ENCODE measurements around the gene VWA1. TPM values are rescaled to one million over a fixed set of nuclear protein-coding genes. Genes with fewer than 3 reads are reported as not detected.
A peak's percentile ranks its signal among the peaks of the same experiment; 100 is the strongest.

Gene VWA1
- total and polyA plus RNA-seq, 2 of the 4 experiments (the other 2 are of a cell fraction) = 1.1 to 6.1 TPM

DNA sequence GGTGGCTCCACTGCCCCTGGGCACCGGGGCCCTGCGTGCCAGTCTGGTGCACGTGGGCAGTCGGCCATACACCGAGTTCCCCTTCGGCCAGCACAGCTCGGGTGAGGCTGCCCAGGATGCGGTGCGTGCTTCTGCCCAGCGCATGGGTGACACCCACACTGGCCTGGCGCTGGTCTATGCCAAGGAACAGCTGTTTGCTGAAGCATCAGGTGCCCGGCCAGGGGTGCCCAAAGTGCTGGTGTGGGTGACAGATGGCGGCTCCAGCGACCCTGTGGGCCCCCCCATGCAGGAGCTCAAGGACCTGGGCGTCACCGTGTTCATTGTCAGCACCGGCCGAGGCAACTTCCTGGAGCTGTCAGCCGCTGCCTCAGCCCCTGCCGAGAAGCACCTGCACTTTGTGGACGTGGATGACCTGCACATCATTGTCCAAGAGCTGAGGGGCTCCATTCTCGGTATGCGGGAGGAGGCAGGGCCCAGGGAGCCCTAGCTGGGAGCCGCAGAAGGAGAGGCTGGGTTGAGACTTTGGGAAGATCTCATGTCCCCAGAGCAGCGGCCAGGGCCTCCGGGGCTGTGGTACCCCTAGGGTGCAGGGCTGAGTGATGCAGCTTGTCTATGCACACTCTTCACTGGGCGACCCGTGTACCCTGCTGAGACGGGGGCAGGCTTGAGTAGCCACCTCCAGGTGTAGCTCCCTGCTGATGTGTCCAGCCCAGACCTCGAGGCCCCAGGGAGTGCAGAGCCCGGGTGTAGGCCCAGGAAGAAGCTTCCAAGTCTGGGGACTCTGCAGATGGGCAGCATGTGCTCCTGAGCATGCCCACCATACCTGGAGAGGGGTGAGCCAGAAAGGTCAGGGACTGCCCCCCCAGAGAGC is 1.8 kb downstream of the VWA1 start:
- Histone ChIP-seq H2AK9ac (replicated peaks; ENCODE audit: low read depth, low read length, poor library complexity) (peak overlapping the region; percentile 70), H4K91ac (ENCODE audit: insufficient read depth, low read depth, low read length) (no peak overlapping the region), H3K4me3 (ENCODE audit: insufficient read depth, low read depth, low read length) (no peak overlapping the region), H3K56ac (ENCODE audit: extremely low read depth, insufficient read depth, low read length) (no peak overlapping the region), H2AFZ (replicated peaks; ENCODE audit: low read length, poor library complexity) (no peak overlapping the region), H3K36me3 (ENCODE audit: control insufficient read depth, insufficient read depth, low read length) (no peaks in the 10 kb centered on the region), H3K9me3 (ENCODE audit: control insufficient read depth, insufficient read depth, low read length) (no peaks in the 10 kb centered on the region), H3K4ac (ENCODE audit: low read depth, low read length) (no peak overlapping the region), H3K27me3 (ENCODE audit: control insufficient read depth, insufficient read depth, low read length) (no peaks in the 10 kb centered on the region; the same call in 1 of the 2 replicates), H3K14ac (replicated peaks; ENCODE audit: low read depth, low read length) (no peak overlapping the region), H3K4me1 (ENCODE audit: control insufficient read depth, insufficient read depth, low read length) (peaks cover 10% of the 10 kb centered on the region; the same call in 1 of the 2 replicates), H4K5ac (ENCODE audit: low read depth, low read length) (no peak overlapping the region), H2BK120ac (ENCODE audit: low read depth, low read length) (no peak overlapping the region), H2BK20ac (ENCODE audit: low read depth, low read length) (no peak overlapping the region), H4K8ac (ENCODE audit: low read depth in 2 of 2, low read length in 2 of 2) (no peak overlapping the region), H4K20me1 (ENCODE audit: insufficient read depth, low read length) (no peaks in the 10 kb centered on the region), H3K9me1 (ENCODE audit: insufficient read depth, low read length) (0 out of 2 replicates have a peak, but pooled peaks cover 7% of the 10 kb centered on the region), H3K9ac (ENCODE audit: low read depth, low read length) (no peak overlapping the region), H2BK5ac (ENCODE audit: low read depth, low read length, poor library complexity, severe bottlenecking) (no peak overlapping the region), H3K27ac (ENCODE audit: insufficient read depth, low read length) (no peak overlapping the region), H3K4me2 (ENCODE audit: low read depth, low read length) (no peak overlapping the region), H3K18ac (ENCODE audit: low read depth, low read length) (no peak overlapping the region), H2BK15ac (ENCODE audit: low read depth, low read length) (no peak overlapping the region), H2AK5ac (ENCODE audit: low read depth, low read length) (no peak overlapping the region), H3K23ac (ENCODE audit: low read depth, low read length) (no peak overlapping the region), H3K79me1 (ENCODE audit: low read depth in 1 of 2, low read length in 2 of 2) (0 out of 4 replicates have a peak, but pooled peaks cover 0 to 3% of the 10 kb centered on the region in 2 experiments)
- intact Hi-C loops (cut with micrococcal nuclease) (no loop called here), in situ Hi-C loops (cut with MboI; ENCODE audit: low sequenced_read_pairs) (no loop called here), dilution Hi-C loops (cut with HindIII; ENCODE audit: low sequenced_read_pairs, unreplicated experiment) (no loop called here)
- DNase-seq (no peak), ATAC-seq (ENCODE audit: low read depth) (no peak)
- BruUV-seq (replicated peaks) = no TSS peak
- TF ChIP-seq MXI1 (IDR thresholded peaks at IDR 0.05; ENCODE audit: borderline replicate concordance, low read depth, low read length) (no peak), CEBPB (IDR thresholded peaks at IDR 0.05; ENCODE audit: low read depth, low read length) (no peak), ELK1 (IDR thresholded peaks at IDR 0.05; ENCODE audit: borderline replicate concordance, low read depth, low read length) (no peak), MAZ (IDR thresholded peaks at IDR 0.05; ENCODE audit: borderline replicate concordance, low read depth, low read length) (no peak), MAFK (IDR thresholded peaks at IDR 0.05; ENCODE audit: low read depth, low read length) (no peak), CTCF (conservative IDR thresholded peaks at IDR 0.05; ENCODE audit: low read depth, low read length) (no peak), RCOR1 (IDR thresholded peaks at IDR 0.05; ENCODE audit: insufficient replicate concordance, low read length) (no peak), POLR2A (IDR thresholded peaks at IDR 0.05; ENCODE audit: low read depth, low read length) (no peak), BHLHE40 (IDR thresholded peaks at IDR 0.05; ENCODE audit: low read depth, low read length) (no peak)
- TF ChIP-seq, protein P1, sequence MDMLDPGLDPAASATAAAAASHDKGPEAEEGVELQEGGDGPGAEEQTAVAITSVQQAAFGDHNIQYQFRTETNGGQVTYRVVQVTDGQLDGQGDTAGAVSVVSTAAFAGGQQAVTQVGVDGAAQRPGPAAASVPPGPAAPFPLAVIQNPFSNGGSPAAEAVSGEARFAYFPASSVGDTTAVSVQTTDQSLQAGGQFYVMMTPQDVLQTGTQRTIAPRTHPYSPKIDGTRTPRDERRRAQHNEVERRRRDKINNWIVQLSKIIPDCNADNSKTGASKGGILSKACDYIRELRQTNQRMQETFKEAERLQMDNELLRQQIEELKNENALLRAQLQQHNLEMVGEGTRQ (IDR thresholded peaks at IDR 0.05; ENCODE audit: low read depth, low read length) = no peak
- CTCF ChIA-PET = interaction anchor here (0.5 kb wide), 1 partner anchor 11 kb away, joined by 4 read pairs; no protein-coding TSS in a partner anchor
- 90% methylated on average over 26 of the region's 31 CpGs; no CpG with 5 or more reads in 1 of the 2 experiments for WGBS, 2 experiments (ENCODE audit: extremely low coverage in 2 of 2, insufficient read length in 1 of 2)
- POLR2A ChIA-PET (ENCODE audit: unreplicated experiment) = no interaction called here

All from IMR-90 (cell line).